Natural killer cell (primary cell): ENCODE measurements around the gene LTBP3. TPM values are rescaled to one million over a fixed set of nuclear protein-coding genes. Genes with fewer than 3 reads are reported as not detected.

Experiments used
- ATAC-seq, 3 donors: fragments of 150-1000 bp in 2 of 3; fragments of 200-7000 bp in 1 of 3; cut with Tn5 transposase; 1 replicate in 1 of 3; 2 replicates in 2 of 3; pipeline ENCODE4 v1.10.0; 2021; ENCODE audit warnings: mild to moderate bottlenecking in 2 of 3, moderate library complexity in 2 of 3
- DNase-seq, 2 donors: peaks; one replicate each; pipeline versions ENCODE4 v3.0.0 to v3.0.0-alpha.2; 2013 to 2021; ENCODE audit warnings: mixed read lengths in 1 of 2
- H3K27ac ChIP-seq: one replicate; pipeline ENCODE4 v1.5.1; 2013; ENCODE audit warnings: mild to moderate bottlenecking, low read length
- H3K27me3 ChIP-seq: one replicate; pipeline ENCODE4 v1.6.1; 2013; ENCODE audit warnings: low read length; ENCODE audit not compliant: control insufficient read depth, insufficient read depth
- H3K36me3 ChIP-seq: one replicate; pipeline ENCODE4 v1.6.1; 2013; ENCODE audit warnings: low read length; ENCODE audit not compliant: control insufficient read depth, insufficient read depth
- H3K4me1 ChIP-seq: one replicate; pipeline ENCODE4 v1.6.1; 2013; ENCODE audit warnings: low read length; ENCODE audit not compliant: control insufficient read depth, insufficient read depth
- H3K4me3 ChIP-seq: one replicate; pipeline ENCODE4 v1.5.1; 2013; ENCODE audit warnings: low read length
- H3K9me3 ChIP-seq: one replicate; pipeline ENCODE4 v1.6.1; 2013; ENCODE audit warnings: low read length; ENCODE audit not compliant: control insufficient read depth, insufficient read depth
- H3K27ac Mint-ChIP-seq, 2 donors: one replicate each; pipeline ENCODE4 v1.8.0; 2022; ENCODE audit warnings: mild to moderate bottlenecking in 2 of 2, mixed read lengths in 2 of 2, moderate library complexity in 1 of 2
- H3K27me3 Mint-ChIP-seq, 2 donors: one replicate each; pipeline ENCODE4 v1.8.0; 2022; ENCODE audit warnings: low read depth in 2 of 2, mixed read lengths in 2 of 2
- H3K36me3 Mint-ChIP-seq: one replicate; pipeline ENCODE4 v1.8.0; 2022; ENCODE audit warnings: mixed read lengths
- H3K4me1 Mint-ChIP-seq, 2 donors: one replicate each; pipeline ENCODE4 v1.8.0; 2022; ENCODE audit warnings: mixed read lengths in 2 of 2
- H3K4me3 Mint-ChIP-seq: one replicate; pipeline ENCODE4 v1.8.0; 2022; ENCODE audit warnings: mild to moderate bottlenecking, moderate library complexity, mixed read lengths
- H3K9me3 Mint-ChIP-seq, 2 donors: one replicate each; pipeline ENCODE4 v1.8.0; 2022; ENCODE audit warnings: mixed read lengths in 2 of 2
- WGBS: methylation state at CpG from one replicate; pipeline ENCODE4 v1.1.7; 2013; ENCODE audit warnings: missing lambda C conversion rate; ENCODE audit not compliant: insufficient coverage; 5-methylcytosine and 5-hydroxymethylcytosine counted together
- intact Hi-C: fragments of 100-400 bp; cut with micrococcal nuclease; formaldehyde crosslinking; loops from one replicate; pipeline ENCODE4 v1.14.2; 2022
- total RNA-seq, 4 donors: library from RNA; stranded (reverse); fragments of 120-200 nt in 1 of 4; gene quantifications; one replicate each; pipeline versions ENCODE4 v1.2.3 to v1.2.4, GENCODE V29; 2013 to 2022
- TF ChIP-seq, protein P1 (sequence below): fragments of 200-600 bp; IDR thresholded peaks from one replicate; pipeline ENCODE4 v1.8.0; 2022; ENCODE audit warnings: antibody characterized with exemption

LTBP3 gene
- total RNA-seq, 3 donors from 2014 or later (not counting 1 experiment from before 2014, with no cell fraction given): 121 to 155 (median 140) TPM

DNA sequence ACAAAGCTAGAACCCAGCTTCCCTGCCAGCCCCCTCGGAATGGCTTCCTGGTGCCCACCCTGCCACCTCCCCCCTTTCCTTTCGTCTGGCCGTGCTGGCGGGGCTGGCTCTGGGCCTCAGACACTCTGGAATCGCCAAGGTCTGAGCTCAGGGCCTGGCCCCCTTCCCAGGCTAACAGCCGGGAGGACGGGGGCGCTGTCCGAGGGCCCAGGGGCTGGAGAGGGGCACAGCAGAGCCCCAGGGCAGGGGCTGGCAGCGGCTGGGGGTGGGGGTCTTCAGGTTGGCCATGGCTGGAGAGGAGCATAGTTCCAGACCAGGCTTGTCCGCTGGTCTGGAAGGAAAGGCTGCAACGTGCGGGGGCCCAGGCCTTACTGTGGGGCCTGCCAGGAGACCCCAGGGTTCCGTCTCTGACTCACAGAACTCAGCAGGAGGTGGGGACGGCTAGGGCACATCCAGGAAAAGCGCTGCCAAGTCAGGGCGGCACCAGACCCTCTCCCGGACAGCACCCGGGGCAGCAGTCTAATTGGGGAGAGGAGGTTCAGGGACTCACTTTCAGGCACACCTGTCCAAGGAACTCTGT lies 861 bp upstream of the LTBP3 start:
- Histone ChIP-seq H3K4me3 (peak overlapping the region; percentile 48), H3K27me3 (no peaks in the 10 kb centered on the region), H3K4me1 (peaks cover 56% of the 10 kb centered on the region), H3K27ac (peak overlapping the region; percentile 98), H3K36me3 (no peaks in the 10 kb centered on the region), H3K9me3 (no peaks in the 10 kb centered on the region)
- WGBS: 70% methylated on average over 19 of the region's 19 CpGs
- H3K4me3 Mint-ChIP-seq: peak overlapping the region; percentile 60
- no peak for DNase-seq
- TF ChIP-seq, protein P1, sequence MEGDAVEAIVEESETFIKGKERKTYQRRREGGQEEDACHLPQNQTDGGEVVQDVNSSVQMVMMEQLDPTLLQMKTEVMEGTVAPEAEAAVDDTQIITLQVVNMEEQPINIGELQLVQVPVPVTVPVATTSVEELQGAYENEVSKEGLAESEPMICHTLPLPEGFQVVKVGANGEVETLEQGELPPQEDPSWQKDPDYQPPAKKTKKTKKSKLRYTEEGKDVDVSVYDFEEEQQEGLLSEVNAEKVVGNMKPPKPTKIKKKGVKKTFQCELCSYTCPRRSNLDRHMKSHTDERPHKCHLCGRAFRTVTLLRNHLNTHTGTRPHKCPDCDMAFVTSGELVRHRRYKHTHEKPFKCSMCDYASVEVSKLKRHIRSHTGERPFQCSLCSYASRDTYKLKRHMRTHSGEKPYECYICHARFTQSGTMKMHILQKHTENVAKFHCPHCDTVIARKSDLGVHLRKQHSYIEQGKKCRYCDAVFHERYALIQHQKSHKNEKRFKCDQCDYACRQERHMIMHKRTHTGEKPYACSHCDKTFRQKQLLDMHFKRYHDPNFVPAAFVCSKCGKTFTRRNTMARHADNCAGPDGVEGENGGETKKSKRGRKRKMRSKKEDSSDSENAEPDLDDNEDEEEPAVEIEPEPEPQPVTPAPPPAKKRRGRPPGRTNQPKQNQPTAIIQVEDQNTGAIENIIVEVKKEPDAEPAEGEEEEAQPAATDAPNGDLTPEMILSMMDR: no peak
- H3K27me3 Mint-ChIP-seq: no peaks in the 10 kb centered on the region
- no peaks in the 10 kb centered on the region for H3K9me3 Mint-ChIP-seq
- no peak for ATAC-seq
- H3K27ac Mint-ChIP-seq: peak overlapping the region; percentile 71 to 95
- H3K36me3 Mint-ChIP-seq: no peaks in the 10 kb centered on the region
- intact Hi-C loops: no loop called here
- peaks cover 24 to 50% of the 10 kb centered on the region in 2 donors for H3K4me1 Mint-ChIP-seq

DNA sequence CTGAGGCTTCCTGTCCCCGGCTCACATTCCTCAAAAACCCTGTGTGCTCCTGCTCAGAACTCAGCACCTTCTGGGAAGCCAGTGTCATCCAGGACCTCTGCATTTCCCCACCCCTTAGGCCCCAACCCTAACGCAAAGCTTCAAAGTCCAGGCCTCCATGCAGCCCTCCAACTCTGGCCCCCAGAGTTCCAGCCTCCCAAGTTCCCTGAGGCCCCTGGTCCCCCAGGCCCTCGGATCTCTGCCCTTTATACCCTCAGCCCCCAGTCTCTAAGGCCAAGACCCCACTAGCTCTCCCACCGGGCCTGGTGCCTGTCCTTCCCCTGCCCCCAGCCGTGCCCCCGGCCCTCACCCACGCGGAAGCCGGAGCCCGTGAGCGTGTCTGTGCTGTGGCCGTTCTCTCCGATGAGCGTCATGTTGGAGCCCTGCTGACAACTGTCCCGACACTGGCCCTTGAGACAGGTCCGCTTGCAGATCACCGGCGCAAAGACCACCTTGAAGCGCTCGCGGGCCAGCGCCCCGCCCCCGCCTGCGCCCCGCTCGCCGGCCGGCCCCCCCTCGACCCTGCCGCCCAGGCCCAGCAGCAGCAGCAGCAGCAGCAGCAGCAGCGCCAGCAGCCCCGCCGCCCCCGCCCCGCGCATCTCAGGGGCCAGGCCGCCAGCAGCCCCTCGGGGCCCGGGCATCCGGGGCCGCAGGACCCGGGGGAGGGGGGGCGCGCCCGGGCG lies 718 bp downstream of the LTBP3 start:
- Histone ChIP-seq H3K4me1 (peaks cover 64% of the 10 kb centered on the region), H3K4me3 (peak overlapping the region; percentile 46), H3K36me3 (no peaks in the 10 kb centered on the region), H3K9me3 (no peaks in the 10 kb centered on the region), H3K27ac (peak overlapping the region; percentile 84), H3K27me3 (no peaks in the 10 kb centered on the region)
- Mint-ChIP-seq H3K9me3 (no peaks in the 10 kb centered on the region), H3K27ac (peak overlapping the region; percentile 88 to 95), H3K4me3 (peak overlapping the region; percentile 91), H3K4me1 (peaks cover 28 to 61% of the 10 kb centered on the region in 2 donors), H3K36me3 (no peaks in the 10 kb centered on the region), H3K27me3 (no peaks in the 10 kb centered on the region)
- intact Hi-C loops: no loop called here
- ATAC-seq: peak in 2 of 3 donors; percentile 14 to 25
- peak in 1 of 2 donors; percentile 44 for DNase-seq
- TF ChIP-seq, protein P1: no peak
- 7% methylated on average over 47 of the region's 47 CpGs for WGBS

DNA sequence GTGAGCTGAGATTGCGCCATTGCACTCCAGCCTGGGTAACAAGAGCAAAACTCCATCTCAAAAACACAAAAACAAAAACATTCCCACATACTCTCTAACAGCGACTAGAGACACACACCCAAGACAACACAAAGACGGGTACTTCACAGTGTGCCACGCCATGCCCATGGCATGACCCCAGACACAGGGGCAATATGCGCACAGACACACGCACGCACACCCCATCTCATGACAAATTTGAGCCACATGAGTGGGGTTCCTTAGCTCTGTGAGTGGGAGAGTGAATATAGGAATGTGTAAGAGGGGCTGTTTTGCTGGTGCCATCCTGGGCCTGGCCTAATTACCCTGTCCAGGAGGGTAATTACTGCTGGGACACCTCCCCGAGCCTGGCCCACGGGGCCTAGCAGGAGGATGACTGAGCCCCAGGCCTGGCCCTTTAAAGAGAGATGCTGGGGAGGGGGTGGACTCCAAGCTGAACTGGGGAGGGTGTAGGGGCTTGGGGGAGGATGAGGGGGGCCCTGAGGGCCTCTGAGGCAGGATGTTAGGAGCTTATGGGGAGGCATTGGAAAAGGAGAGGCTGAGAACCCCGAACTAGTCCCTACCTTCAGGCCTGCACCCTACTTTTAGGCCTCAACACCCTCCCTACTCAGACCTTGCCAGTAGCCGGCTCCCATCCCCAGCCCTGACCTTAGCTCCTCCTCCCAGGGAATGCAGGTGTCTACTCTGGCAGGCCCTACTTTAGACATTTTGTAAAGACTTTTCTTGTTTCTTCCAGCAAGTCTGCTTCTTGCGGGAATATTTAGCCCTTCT lies 1.5 kb downstream of the LTBP3 start:
- intact Hi-C loops: no loop called here
- H3K4me3 Mint-ChIP-seq: peak overlapping the region; percentile 91
- 88% methylated on average over 12 of the region's 12 CpGs for WGBS
- no peaks in the 10 kb centered on the region for H3K27me3 Mint-ChIP-seq
- H3K9me3 Mint-ChIP-seq: no peaks in the 10 kb centered on the region
- H3K36me3 Mint-ChIP-seq: no peaks in the 10 kb centered on the region
- Histone ChIP-seq H3K4me1 (peaks cover 72% of the 10 kb centered on the region), H3K4me3 (peak overlapping the region; percentile 46), H3K36me3 (peaks cover 3% of the 10 kb centered on the region), H3K27ac (peak overlapping the region; percentile 84), H3K9me3 (no peaks in the 10 kb centered on the region), H3K27me3 (no peaks in the 10 kb centered on the region)
- no peak for ATAC-seq
- peak in 1 of 2 donors; percentile 38 for DNase-seq
- TF ChIP-seq, protein P1: no peak
- peak overlapping the region; percentile 88 to 95 for H3K27ac Mint-ChIP-seq
- H3K4me1 Mint-ChIP-seq: peaks cover 36 to 68% of the 10 kb centered on the region in 2 donors
